Dermis microvascular lymphatic vessel endothelial cell (primary cell): Measurements from ENCODE around the gene FUT3. TPM values are rescaled to one million over a fixed set of nuclear protein-coding genes. Genes with fewer than 3 reads are reported as not detected.

ENCODE experiments used
- DNase-seq, 2 donors: peaks; one replicate each; pipeline versions ENCODE4 v3.0.0 to v3.0.0-alpha.2; 2010; ENCODE audit warnings: low read depth in 2 of 2
- total RNA-seq: library from RNA; depleted of rRNA; stranded (reverse); fragments of >200 nt; gene quantifications from 2 replicates; pipeline ENCODE4 v1.2.1, GENCODE V29; 2014

FUT3 gene
- total RNA-seq, 1 donor from 2014 or later, result not detected

DNA sequence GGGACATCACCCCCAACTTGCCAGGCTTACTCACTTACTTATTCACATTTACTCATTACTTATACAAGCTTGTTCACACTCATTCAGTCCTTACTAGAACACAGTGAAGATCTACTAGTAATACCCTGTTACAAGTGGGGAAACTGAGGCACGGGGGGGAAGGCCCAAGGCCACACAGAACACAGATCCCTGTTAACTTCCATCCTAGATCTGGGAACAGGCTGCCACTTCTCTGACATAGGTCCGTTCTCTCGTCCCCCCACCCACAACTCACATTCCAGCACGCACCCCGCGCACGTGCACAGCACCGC, 47.9 kb downstream of the FUT3 start:
- DNase-seq, result no peak

DNA sequence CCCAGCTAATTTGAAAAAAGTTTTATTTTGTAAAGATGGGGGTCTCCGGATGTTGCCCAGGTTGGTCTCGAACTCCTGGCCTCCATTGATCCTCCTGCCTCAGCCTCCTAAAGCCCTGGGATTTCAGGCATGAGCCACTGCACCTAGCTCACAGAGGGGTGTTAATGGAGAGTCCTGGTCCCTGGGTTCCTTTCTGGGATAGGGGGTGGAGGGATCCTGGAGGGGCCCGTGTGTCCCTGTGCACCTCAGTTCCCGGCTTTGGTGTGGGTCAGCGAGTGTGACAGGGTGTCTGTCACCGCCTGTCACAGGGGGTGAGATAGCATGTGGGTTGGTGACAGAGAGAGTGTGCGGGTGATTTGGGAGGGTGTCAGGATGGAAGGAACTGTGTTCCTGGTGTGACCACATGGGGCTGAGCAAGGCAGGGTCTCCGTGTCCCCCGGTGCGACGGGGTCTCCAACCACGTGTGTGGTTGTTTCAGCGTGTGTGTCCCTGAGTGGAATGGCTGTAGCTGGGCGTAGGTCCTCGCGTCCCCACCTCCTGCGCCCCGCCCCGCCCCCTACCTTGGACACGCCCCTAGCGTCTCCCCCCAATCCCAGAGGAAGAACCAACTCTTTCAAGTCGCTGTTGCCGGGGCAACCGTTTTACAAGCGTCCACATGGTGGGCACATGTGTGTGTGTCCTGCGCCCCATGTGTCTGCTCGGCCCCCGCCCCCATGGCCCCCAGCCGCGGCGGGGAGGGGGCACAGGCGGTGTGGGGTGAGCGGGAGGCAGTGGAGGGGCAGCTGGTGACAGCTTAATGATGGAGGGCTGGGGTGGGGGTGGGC, 49.2 kb downstream of the FUT3 start:
- no peak for DNase-seq

DNA sequence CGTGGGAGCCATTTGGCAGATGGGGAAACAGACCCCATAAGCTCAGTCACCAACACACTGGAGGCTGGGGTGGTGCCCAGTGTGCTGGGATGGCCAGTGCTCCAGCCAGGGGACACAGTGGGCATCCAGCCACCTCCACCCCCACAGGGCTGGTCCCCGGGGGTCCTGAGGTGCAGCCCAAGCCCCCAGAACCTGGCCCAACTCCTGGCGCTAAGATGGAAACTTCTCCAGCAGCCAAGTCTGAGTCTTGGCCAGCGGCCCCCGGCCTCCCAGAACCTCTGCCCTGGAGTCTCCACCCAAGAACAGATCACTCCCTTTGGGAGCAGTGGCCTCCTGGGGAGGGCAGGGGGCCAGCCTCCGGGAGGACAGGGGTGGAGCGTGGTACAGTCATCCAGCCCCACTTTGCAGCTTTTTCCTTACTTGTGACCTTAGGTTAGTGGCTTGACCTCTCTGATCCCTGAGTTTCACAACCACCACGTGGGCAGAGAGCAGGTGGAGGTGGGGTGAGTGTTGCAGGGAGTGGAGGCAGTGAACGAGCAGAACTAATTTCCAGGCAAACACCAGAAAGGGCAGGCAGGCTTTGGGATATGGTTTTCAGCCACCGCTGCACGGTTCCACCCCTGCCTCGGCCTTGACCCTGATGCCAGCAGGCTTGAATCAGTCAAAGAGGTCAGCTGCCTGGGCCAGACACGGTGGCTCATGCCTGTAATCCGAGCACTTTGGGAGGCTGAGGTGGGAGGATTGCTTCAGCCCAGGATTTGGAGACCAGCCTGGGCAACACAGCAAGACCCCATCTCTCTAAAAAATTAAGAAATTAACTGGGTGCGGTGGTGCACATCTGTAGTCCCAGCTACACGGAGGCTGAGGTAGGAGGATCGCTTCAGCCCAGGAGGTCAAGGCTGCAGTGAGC, 50.6 kb downstream of the FUT3 start:
- no peak for DNase-seq

DNA sequence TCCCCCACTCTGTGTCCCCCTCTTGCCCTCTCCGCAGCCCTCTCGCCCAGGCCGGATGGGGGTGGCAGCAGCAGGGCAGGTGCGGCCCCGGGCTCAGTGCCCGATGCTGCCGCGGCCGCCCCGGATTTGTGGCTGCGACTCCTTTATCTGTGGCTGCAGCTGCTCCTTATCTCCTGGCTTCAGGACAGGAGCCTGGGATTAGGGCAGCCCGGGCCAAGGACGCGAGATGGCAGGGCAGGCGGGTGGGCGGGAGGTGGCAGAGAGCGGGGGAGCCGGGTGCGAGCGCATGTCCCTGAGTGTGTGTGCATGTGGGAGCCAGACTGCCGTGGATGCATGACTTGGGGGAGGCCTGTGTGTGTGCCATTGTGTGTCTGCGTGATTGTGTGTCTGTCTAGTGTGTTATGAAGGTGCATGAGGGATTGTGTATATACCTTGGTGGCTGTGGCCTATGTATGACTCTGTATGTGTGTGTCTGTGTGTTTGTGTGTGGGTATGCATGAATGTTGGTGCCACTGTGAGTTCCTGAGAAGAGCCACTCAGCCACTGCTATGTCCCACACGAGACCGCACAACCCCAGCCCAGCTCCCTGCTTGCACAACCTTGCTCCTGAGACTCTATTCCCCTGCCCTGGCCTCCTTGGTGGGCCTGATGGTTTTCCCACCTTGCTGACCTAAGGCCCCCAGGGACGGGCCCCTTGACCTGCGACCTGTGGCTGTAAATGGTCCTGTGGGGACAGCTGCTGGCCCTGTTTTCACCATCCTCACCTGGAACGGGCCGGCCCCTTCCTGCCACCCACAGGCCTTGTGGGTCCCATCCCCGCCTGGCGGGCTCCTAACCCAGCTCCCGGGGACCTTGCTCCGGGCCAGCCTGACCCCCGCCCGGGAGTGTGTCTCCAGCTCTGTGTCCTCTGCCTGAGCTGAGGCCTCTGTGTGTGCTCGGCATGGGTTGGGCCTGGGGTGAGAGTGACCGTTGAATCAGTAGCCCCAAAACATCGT, 51.7 kb downstream of the FUT3 start:
- no peak for DNase-seq

DNA sequence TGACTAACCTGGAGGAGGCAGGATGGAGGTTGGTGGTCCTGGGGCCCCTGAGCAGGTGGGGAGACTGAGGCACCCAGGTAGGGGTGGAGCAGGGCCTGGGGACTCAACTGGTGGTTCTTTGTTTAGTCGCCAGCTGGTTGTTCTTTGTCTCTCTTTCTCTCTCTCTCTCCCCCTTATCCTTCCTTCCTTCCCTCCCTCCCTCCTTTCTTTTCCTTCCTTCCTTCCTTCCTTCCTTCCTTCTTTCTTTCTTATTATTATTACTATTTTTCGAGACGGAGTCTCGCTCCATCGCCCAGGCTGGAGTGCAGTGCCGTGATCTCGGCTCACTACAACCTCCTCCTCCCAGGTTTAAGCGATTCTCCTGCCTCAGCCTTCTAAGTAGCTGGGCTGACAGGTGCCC, 53.0 kb downstream of the FUT3 start:
- DNase-seq, result no peak

DNA sequence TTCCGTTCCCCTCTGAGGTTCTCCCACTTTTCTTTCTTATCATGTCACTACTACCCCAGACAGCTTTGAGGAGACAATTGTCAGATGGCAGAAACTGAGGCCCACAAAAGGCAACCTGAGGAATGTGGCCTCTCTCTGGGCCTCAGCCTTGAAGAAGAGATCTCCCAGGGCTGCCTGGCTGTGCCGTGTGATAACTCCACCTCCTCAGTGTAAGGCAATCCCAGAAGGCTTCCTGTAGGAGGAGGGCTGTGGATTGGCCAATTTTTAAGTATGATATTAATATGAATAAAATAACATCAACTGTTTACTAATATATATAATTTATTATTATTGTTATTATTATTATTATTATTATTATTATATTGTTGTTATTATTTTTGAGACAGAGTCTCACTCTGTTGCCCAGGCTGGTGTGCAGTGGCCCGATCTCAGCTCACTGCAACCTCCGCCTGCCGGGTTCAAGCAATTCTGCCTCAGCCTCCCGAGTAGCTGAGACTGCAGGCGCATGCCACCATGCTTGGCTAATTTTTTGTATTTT, 55.8 kb downstream of the FUT3 start:
- no peak for DNase-seq

DNA sequence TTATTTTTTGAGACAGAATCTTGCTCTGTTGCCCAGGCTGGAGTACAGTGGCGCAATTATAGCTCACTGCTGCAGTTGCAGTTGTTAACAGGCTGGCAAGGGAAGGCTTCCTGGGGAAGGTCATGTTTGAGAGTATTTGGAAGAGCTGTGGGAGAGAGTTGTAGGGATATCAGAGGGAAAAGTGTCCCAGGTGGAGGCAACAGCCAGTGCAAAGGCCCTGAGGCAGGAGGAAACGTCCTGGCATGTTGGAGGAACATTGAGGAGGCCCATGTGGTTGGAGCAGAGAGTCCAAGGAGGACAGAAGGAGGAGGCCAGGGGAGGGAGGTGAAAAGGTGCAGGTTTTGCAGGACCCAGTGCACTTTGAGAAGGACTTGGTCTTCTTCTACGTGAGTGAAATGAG, 58.1 kb downstream of the FUT3 start:
- no peak for DNase-seq

Other genes with a start within 250 kb of the FUT3 start
- gene SAFB2, start 228.7 kb downstream of the FUT3 start, total RNA-seq, result 19.4 and 23.0 TPM in 2 replicates
- 35.7 and 56.4 TPM in 2 replicates for gene SAFB, start 228.4 kb downstream of the FUT3 start, total RNA-seq
- 29.6 and 46.2 TPM in 2 replicates for gene MICOS13, start 170.9 kb downstream of the FUT3 start, total RNA-seq
- 3.3 and 9.2 TPM in 2 replicates for gene HSD11B1L, start 170.4 kb downstream of the FUT3 start, total RNA-seq
- 442 and 761 TPM in 2 replicates for gene RPL36, start 161.2 kb downstream of the FUT3 start, total RNA-seq
- gene LONP1, start 131.3 kb downstream of the FUT3 start, total RNA-seq, result 49.9 and 56.9 TPM in 2 replicates
- not detected in 2 replicates for gene CATSPERD, start 130.8 kb downstream of the FUT3 start, total RNA-seq
- gene PRR22, start 66.7 kb downstream of the FUT3 start, total RNA-seq, result 0.39 and 0.51 TPM in 2 replicates
- gene DUS3L, start 60.3 kb downstream of the FUT3 start, total RNA-seq, result 22.9 and 29.2 TPM in 2 replicates
- gene NRTN, start 46.4 kb downstream of the FUT3 start, total RNA-seq, result 0.13 and 0.51 TPM in 2 replicates
- gene FUT6, start 11.7 kb downstream of the FUT3 start, total RNA-seq, result not detected in 2 replicates
- not detected in 2 replicates for gene FUT5, start 19.1 kb upstream of the FUT3 start, total RNA-seq
- 242 and 246 TPM in 2 replicates for gene NDUFA11, start 52.3 kb upstream of the FUT3 start, total RNA-seq
- 4.2 and 6.4 TPM in 2 replicates for gene VMAC, start 53.4 kb upstream of the FUT3 start, total RNA-seq
- 1.7 and 3.4 TPM in 2 replicates for gene CAPS, start 62.8 kb upstream of the FUT3 start, total RNA-seq
- 20.0 and 29.6 TPM in 2 replicates for gene RANBP3, start 126.7 kb upstream of the FUT3 start, total RNA-seq